Ishikawa (cell line): ENCODE measurements around the gene LRP1.

Source experiments
- CREB1 ChIP-seq: IDR thresholded peaks from 2 replicates; pipeline ENCODE4 v1.6.1; 2012; ENCODE audit warnings: low read depth
- EGR1 ChIP-seq: IDR thresholded peaks from 2 replicates; pipeline ENCODE4 v1.6.1; 2012
- EP300 ChIP-seq: IDR thresholded peaks from 2 replicates; pipeline ENCODE4 v1.6.1; 2012; ENCODE audit warnings: borderline replicate concordance
- FOXM1 ChIP-seq: IDR thresholded peaks from 2 replicates; pipeline ENCODE4 v1.6.1; 2012; ENCODE audit warnings: low read depth, borderline replicate concordance
- MAX ChIP-seq: IDR thresholded peaks from 2 replicates; pipeline ENCODE4 v1.6.1; 2012
- NFIC ChIP-seq: IDR thresholded peaks from 2 replicates; pipeline ENCODE4 v1.6.1; 2012
- RAD21 ChIP-seq: IDR thresholded peaks from 2 replicates; pipeline ENCODE4 v1.6.1; 2012; ENCODE audit warnings: low read depth
- TAF1 ChIP-seq: IDR thresholded peaks from 2 replicates; pipeline ENCODE4 v1.6.1; 2012; ENCODE audit warnings: low read depth, mild to moderate bottlenecking
- TCF12 ChIP-seq: IDR thresholded peaks from 2 replicates; pipeline ENCODE4 v1.6.1; 2012; ENCODE audit warnings: low read depth
- USF1 ChIP-seq: IDR thresholded peaks from 2 replicates; pipeline ENCODE4 v1.6.1; 2012
- YY1 ChIP-seq: IDR thresholded peaks from 2 replicates; pipeline ENCODE4 v1.6.1; 2012; ENCODE audit warnings: low read depth
- ZBTB7A ChIP-seq: IDR thresholded peaks from 2 replicates; pipeline ENCODE4 v1.6.1; 2012; ENCODE audit warnings: low read depth

DNA sequence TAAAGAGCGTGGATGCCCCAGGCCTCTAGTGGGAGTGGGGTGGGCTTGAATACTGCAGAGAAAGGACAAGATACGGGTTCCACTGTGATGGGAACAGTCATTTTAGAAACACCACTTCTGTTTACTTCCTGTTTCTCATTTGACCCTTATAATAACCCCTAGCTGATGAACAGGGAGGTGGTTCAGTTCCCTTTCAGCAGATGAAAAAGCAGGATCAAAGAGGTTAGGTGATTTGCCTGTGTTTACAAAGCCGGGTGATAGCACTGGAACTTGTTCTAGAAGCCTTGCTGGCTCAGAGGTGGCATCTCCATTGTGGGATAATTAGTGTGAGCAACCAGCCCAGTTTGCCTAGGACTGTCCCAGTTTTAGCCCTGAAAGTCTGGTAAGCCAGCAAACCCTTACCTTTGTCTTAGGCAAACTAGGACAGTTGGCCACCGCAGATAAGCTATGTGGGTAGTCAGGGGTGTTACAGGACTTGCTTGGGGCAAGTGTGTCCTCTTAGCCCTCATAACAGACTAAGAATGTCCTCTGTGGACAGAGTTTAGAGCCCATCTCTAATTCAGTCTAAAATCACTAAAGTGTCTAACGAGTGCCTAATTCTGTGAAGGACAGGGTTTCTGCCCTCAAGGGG is 26.6 kb downstream of the LRP1 start:
- TF ChIP-seq TCF12 (no peak), YY1 (no peak), MAX (no peak), FOXM1 (no peak), EP300 (no peak), USF1 (no peak), TAF1 (no peak), NFIC (no peak), ZBTB7A (no peak), EGR1 (no peak), CREB1 (no peak), RAD21 (no peak)
